Subcutaneous abdominal adipose tissue (tissue), 5 donors: ENCODE data around the gene AKR1A1.
"Not testable (repeated sequence)": the region's sequence is repeated elsewhere in the genome, so short reads cannot be mapped to it uniquely, and the experiment has no call there.

ENCODE experiments used
- H3K27ac ChIP-seq: one replicate; pipeline ENCODE4 v1.7.0; 2013; ENCODE audit warnings: low read depth, mild to moderate bottlenecking, inconsistent platforms, low read length, moderate library complexity
- H3K27me3 ChIP-seq, 5 donors: one replicate each; pipeline ENCODE4 v1.7.0; 2013; ENCODE audit warnings: low read length in 5 of 5, inconsistent platforms in 1 of 5; ENCODE audit not compliant: control insufficient read depth in 5 of 5, insufficient read depth in 4 of 5
- H3K36me3 ChIP-seq, 5 donors: one replicate each; pipeline ENCODE4 v1.7.0; 2013; ENCODE audit warnings: low read length in 5 of 5; ENCODE audit not compliant: control insufficient read depth in 5 of 5, insufficient read depth in 5 of 5
- H3K4me1 ChIP-seq, 5 donors: one replicate each; pipeline ENCODE4 v1.7.0; 2013; ENCODE audit warnings: low read length in 5 of 5, mild to moderate bottlenecking in 3 of 5, moderate library complexity in 1 of 5; ENCODE audit not compliant: control insufficient read depth in 5 of 5, insufficient read depth in 5 of 5
- H3K4me3 ChIP-seq, 5 donors: one replicate each; pipeline ENCODE4 v1.7.0; 2013; ENCODE audit warnings: low read length in 5 of 5, low read depth in 1 of 5
- H3K9ac ChIP-seq, 5 donors: one replicate each; pipeline ENCODE4 v1.7.0; 2013; ENCODE audit warnings: low read length in 5 of 5, mild to moderate bottlenecking in 4 of 5, moderate library complexity in 3 of 5
- H3K9me3 ChIP-seq, 5 donors: one replicate each; pipeline ENCODE4 v1.7.0; 2013; ENCODE audit warnings: low read length in 5 of 5; ENCODE audit not compliant: control insufficient read depth in 5 of 5
- donor health status: healthy.
- donor health status: healthy.
- donor health status: healthy.
- donor health status: healthy.
- donor health status: healthy.

The AKR1A1 gene

DNA sequence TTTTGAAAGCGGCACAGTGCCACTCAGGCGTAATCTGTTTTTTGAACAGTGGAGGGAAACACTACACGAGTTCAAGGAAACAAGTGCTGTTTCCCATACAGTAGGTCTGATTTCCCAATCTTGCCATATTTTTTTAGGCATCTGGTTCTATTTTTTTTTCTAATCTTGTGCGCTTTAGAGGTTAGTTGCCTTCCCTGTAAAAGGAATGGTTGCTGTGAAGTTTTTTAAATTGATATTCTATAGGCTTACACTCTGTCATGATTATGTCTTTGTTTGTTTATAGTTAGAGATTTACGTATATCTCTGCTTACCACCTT, 34.4 kb downstream of the AKR1A1 start:
- H3K27ac ChIP-seq: peak overlapping the region; percentile 85

DNA sequence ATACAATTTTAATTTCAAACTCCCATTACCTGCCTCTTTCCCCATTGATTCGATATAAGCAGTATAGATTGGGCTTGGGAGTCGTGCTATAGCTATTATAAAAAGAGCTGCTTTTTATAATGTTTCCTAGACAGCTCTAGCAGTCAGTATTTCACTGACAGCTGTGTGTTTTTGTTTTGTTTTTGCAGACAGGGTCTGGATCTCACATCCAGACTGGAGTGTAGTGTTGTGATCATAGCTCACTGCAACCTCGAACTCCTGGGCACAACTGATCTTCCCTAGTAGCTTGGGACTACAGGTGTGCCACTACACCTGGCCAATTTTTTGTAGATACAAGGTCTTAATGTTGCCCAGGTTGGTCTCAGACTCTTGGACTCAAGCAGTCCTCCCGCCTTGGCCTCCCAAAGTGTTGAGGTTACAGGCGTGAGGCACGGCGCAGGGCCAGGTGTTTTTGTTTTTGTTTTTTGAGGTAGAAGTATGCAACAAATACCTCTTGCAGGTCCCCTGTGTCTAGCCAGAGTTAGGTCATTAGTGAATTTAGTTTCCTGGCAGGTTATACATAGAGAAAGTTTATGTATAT, 35.0 kb downstream of the AKR1A1 start:
- Histone ChIP-seq H3K36me3 (no peaks in the 10 kb centered on the region), H3K9ac (peak overlapping the region; percentile 6 to 91 (median 42)), H3K9me3 (no peaks in the 10 kb centered on the region), H3K27ac (no peak overlapping the region), H3K4me3 (peak overlapping the region; percentile 76 to 100 (median 94)), H3K4me1 (peaks cover 8 to 28% (median 24%) of the 10 kb centered on the region in 5 donors), H3K27me3 (no peaks in the 10 kb centered on the region)

More for the DNA sequence above, 34.4 kb downstream of the AKR1A1 start:
- Histone ChIP-seq H3K4me1 (peaks cover 8 to 28% (median 24%) of the 10 kb centered on the region in 5 donors), H3K36me3 (no peaks in the 10 kb centered on the region), H3K9ac (peak overlapping the region; percentile 6 to 91 (median 42)), H3K4me3 (peak overlapping the region; percentile 76 to 100 (median 94)), H3K9me3 (no peaks in the 10 kb centered on the region), H3K27me3 (no peaks in the 10 kb centered on the region)

DNA sequence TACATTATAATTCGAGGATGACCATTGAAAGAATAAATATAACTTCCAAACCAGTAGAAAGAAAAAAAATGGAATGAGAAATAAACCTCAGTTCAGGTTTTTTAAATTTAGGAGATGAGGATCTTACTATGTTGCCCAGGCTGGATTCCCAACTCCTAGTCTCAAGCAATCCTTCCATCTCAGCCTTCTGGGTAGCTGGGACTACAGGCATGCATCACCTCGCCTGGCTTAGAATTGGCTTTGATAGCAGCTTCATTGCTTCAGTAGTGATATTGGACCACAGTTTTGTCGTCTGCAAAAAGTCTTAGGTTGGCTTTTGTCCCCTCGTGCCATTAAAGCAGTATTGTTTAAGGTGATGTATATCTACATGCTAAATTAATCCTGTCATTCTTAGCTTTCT, 36.1 kb downstream of the AKR1A1 start:
- Histone ChIP-seq H3K36me3 (peaks cover 0 to 6% (median 3%) of the 10 kb centered on the region in 5 donors), H3K4me3 (peak overlapping the region in 2 of 5 donors; percentile 42 to 77), H3K9ac (no peak overlapping the region), H3K27ac (no peak overlapping the region), H3K4me1 (peaks cover 8 to 29% (median 24%) of the 10 kb centered on the region in 5 donors), H3K27me3 (no peaks in the 10 kb centered on the region), H3K9me3 (no peaks in the 10 kb centered on the region)

DNA sequence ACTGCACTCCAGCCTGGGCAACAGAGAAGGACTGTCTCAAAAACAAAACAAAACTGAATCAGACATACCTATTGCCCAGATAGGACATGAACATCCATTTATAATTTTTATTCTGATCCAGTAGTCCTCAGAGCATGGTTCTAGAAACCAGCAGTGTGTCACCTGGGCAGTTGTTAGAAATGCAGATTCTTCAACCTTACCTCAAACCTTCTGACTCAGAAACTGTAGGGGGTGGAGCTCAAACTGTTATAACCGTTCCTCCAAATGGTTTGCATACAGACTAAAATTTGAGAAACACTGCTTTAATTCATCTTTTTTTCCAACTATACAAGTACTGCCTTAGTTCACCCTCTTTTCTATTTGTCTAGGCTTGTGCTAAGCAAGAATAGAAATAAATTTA, 39.2 kb downstream of the AKR1A1 start:
- no peak overlapping the region for H3K9ac ChIP-seq
- H3K27me3 ChIP-seq: no peaks in the 10 kb centered on the region
- H3K4me1 ChIP-seq: peaks cover 8 to 22% (median 21%) of the 10 kb centered on the region in 5 donors
- no peaks in the 10 kb centered on the region for H3K9me3 ChIP-seq
- H3K27ac ChIP-seq: no peak overlapping the region
- peaks cover 0 to 20% (median 13%) of the 10 kb centered on the region in 5 donors for H3K36me3 ChIP-seq
- no peak overlapping the region for H3K4me3 ChIP-seq

DNA sequence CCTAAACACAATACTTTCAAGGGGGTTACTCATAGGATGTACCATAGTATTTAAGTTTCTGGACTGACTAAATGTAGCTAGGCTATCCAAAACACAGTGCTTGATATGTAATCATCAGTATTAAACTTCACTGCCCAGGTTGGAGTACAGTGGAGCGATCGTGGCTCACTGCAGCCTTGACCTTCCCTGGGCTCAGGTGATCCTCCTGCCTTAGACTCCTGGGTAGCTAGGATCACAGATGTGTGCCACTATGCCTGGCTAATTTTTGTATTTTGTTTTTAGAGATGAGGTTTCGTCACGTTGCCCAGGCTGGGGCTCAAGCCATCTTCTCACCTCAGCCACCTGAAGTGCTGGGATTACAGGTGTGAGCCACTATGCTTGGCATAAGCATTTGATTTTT, 43.8 kb downstream of the AKR1A1 start:
- H3K9me3 ChIP-seq: no peaks in the 10 kb centered on the region
- no peak overlapping the region for H3K4me3 ChIP-seq
- H3K9ac ChIP-seq: no peak overlapping the region
- peaks cover 0 to 4% (median 0%) of the 10 kb centered on the region in 5 donors for H3K4me1 ChIP-seq
- H3K36me3 ChIP-seq: peaks cover 10 to 31% (median 21%) of the 10 kb centered on the region in 5 donors
- H3K27ac ChIP-seq: no peak overlapping the region
- no peaks in the 10 kb centered on the region for H3K27me3 ChIP-seq

DNA sequence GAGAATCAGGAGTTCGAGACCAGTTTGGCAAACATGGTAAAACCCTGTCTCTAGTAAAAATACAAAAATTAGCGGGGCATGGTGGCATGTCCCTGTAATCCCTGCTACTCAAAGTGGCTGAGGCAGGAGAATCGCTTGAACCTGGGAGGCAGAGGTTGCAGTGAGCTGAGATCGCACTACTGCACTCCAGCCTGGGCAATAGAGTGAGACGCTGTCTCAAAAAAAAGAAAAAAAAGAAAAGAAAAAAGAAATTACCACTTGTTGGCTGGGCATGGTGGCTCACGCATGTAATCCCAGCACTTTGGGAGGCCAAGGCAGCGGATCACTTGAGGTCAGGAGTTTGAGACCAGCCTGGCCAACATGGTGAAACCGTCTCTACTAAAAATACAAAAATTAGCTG, 46.1 kb downstream of the AKR1A1 start:
- not testable (repeated sequence) for H3K4me3 ChIP-seq, H3K9ac ChIP-seq, H3K27ac ChIP-seq

DNA sequence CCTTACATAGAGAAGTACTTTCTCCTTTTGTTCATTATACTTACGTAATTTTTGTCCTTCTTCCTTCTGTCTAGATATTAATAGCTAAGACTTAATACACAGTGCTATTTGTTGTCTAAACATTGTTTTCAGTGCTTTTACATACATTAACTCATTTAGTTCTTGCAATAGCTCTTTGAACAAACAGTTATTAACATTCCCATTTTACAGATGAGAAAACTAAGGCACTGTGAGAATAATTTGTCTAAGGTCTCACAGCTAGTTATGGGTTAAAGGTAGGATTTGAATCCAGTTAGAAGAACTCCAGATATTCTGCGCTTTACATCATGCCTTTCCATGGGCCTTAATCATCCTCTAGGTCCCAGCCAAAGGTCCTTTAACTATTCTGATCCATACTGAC, 53.6 kb downstream of the AKR1A1 start:
- no peak overlapping the region for H3K9ac ChIP-seq
- H3K4me3 ChIP-seq: no peak overlapping the region
- peaks cover 6 to 28% (median 15%) of the 10 kb centered on the region in 5 donors for H3K36me3 ChIP-seq
- H3K4me1 ChIP-seq: peaks cover 1 to 15% (median 7%) of the 10 kb centered on the region in 5 donors
- H3K27ac ChIP-seq: no peak overlapping the region
- no peaks in the 10 kb centered on the region for H3K27me3 ChIP-seq
- H3K9me3 ChIP-seq: no peaks in the 10 kb centered on the region

More for the DNA sequence above, 46.1 kb downstream of the AKR1A1 start:
- H3K27me3 ChIP-seq, H3K9me3 ChIP-seq, H3K4me1 ChIP-seq: not testable (repeated sequence)
- H3K36me3 ChIP-seq: peaks cover 10 to 26% (median 15%) of the 10 kb centered on the region in 5 donors

DNA sequence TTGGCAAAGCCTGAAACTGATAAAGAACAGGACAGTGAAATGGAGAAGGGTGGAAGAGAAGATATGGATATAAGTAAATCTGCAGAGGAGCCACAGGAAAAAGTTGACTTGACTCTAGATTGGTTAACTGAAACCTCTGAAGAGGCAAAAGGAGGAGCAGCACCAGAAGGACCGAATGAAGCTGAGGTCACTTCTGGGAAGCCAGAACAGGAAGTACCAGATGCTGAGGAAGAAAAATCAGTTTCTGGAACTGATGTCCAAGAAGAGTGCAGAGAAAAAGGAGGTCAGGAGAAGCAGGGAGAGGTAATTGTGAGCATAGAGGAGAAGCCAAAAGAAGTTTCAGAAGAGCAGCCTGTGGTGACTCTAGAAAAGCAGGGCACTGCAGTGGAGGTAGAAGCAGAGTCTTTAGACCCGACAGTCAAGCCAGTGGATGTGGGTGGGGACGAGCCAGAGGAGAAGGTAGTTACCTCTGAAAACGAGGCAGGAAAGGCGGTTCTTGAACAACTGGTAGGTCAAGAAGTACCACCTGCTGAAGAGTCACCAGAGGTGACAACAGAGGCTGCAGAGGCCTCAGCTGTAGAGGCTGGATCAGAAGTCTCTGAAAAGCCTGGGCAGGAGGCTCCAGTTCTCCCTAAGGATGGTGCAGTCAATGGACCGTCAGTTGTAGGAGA, 56.9 kb downstream of the AKR1A1 start:
- Histone ChIP-seq H3K9ac (no peak overlapping the region), H3K4me1 (peaks cover 1 to 15% (median 7%) of the 10 kb centered on the region in 5 donors), H3K9me3 (no peaks in the 10 kb centered on the region), H3K27me3 (no peaks in the 10 kb centered on the region), H3K4me3 (no peak overlapping the region), H3K27ac (no peak overlapping the region), H3K36me3 (peaks cover 6 to 43% (median 27%) of the 10 kb centered on the region in 5 donors)

DNA sequence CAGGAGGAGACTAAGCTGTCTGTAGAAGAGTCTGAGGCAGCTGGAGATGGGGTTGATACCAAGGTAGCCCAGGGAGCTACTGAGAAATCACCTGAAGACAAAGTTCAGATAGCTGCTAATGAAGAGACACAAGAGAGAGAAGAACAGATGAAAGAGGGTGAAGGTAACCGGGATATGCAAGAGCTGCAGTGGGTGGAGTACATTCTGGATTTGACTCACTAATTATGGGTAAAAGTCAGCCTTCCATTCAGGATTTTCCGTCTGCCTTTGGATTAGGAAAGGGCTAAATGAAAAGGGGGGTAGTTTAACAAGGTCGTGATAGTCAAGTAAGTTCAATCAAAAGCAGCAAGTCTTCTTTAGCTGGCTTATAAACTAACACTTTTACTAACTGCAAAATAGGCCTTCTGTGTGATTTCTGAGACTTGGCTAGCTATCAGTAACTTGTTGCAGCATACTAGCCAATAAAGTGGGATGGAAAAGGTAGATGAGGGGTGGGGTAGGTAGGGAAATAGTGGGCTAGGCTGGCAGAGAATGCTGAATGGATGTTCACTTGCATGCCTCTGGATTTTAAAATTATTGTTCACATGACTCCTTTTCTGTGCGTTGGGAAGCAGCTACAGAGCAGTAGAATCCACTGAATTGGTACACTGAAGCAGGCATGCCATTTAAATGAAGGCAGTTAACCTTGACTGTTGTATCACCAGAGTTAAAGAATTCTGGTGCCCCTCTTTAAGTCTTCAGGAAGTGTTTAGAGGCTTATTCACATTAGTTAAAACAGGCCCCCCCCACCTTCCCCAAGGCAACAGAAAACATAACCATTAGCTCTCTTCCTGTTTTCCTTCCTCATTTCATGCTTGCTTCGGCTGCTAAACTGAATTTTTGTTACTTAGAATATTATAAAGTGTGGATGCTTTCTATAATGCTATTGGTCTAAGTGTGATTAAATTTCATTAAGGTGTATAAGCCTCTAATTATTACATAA, 57.8 kb downstream of the AKR1A1 start:
- Histone ChIP-seq H3K27ac (no peak overlapping the region), H3K9ac (no peak overlapping the region), H3K36me3 (peaks cover 10 to 52% (median 32%) of the 10 kb centered on the region in 5 donors), H3K4me3 (no peak overlapping the region), H3K27me3 (no peaks in the 10 kb centered on the region), H3K4me1 (peaks cover 1 to 15% (median 7%) of the 10 kb centered on the region in 5 donors), H3K9me3 (no peaks in the 10 kb centered on the region)
